ENCODE results near the gene B4GALT6. TPM values are rescaled to one million over a fixed set of nuclear protein-coding genes. Genes with fewer than 3 reads are reported as not detected.

The B4GALT6 gene
- total RNA-seq, 2 donors from 2014 or later: 3.4 to 5.6 TPM

- Histone ChIP-seq H3K27ac (no peak overlapping the region), H3K4me3 (no peak overlapping the region)
- TF ChIP-seq, protein P1, sequence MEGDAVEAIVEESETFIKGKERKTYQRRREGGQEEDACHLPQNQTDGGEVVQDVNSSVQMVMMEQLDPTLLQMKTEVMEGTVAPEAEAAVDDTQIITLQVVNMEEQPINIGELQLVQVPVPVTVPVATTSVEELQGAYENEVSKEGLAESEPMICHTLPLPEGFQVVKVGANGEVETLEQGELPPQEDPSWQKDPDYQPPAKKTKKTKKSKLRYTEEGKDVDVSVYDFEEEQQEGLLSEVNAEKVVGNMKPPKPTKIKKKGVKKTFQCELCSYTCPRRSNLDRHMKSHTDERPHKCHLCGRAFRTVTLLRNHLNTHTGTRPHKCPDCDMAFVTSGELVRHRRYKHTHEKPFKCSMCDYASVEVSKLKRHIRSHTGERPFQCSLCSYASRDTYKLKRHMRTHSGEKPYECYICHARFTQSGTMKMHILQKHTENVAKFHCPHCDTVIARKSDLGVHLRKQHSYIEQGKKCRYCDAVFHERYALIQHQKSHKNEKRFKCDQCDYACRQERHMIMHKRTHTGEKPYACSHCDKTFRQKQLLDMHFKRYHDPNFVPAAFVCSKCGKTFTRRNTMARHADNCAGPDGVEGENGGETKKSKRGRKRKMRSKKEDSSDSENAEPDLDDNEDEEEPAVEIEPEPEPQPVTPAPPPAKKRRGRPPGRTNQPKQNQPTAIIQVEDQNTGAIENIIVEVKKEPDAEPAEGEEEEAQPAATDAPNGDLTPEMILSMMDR (IDR thresholded peaks at IDR 0.05): no peak
These were observed 25.5 kb downstream of the B4GALT6 start for GRCh38 chr18:31658670-31659575.

GRCh38 chr18:31657823-31658669, 26.3 kb downstream of the B4GALT6 start:
- H3K4me3 ChIP-seq: no peak overlapping the region
- no peak overlapping the region for H3K27ac ChIP-seq
- TF ChIP-seq, protein P1 (IDR thresholded peaks at IDR 0.05): no peak

More at GRCh38 chr18:31658670-31659575, 25.5 kb downstream of the B4GALT6 start:
- no peak for DNase-seq (ENCODE audit: low spot score)
- H3K4me1 ChIP-seq: no peaks in the 10 kb centered on the region
- H3K27me3 ChIP-seq: no peaks in the 10 kb centered on the region
- no peaks in the 10 kb centered on the region for H3K9me3 ChIP-seq
- no peaks in the 10 kb centered on the region for H3K36me3 ChIP-seq

DNA sequence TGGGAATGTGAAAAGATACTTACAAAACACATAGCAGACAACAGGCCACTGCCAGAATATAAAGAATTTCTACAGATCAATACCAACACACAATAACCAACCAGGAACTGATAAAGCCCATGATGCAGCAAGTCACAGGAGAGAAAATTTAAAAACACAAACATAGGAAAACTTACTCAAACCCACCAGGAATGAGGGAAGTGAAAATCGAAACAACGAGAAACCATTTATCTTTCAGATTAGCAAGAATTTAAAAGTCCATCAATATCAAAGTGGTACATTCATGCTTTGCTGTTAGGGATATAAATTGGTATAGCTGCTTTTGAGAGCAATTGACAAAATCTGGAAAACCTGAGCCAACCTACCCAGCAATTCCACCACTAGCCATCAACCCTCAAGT, 27.6 kb downstream of the B4GALT6 start:
- Histone ChIP-seq H3K36me3 (no peaks in the 10 kb centered on the region), H3K9me3 (no peaks in the 10 kb centered on the region), H3K4me1 (no peaks in the 10 kb centered on the region), H3K27ac (no peak overlapping the region), H3K27me3 (no peaks in the 10 kb centered on the region), H3K4me3 (no peak overlapping the region)
- DNase-seq (ENCODE audit: low spot score): no peak
- TF ChIP-seq, protein P1 (IDR thresholded peaks at IDR 0.05): no peak

More at GRCh38 chr18:31657823-31658669, 26.3 kb downstream of the B4GALT6 start:
- Histone ChIP-seq H3K4me1 (no peaks in the 10 kb centered on the region), H3K9me3 (no peaks in the 10 kb centered on the region), H3K36me3 (no peaks in the 10 kb centered on the region), H3K27me3 (no peaks in the 10 kb centered on the region)
- DNase-seq (ENCODE audit: low spot score): no peak

GRCh38 chr18:31655354-31655753, 29.0 kb downstream of the B4GALT6 start:
- Histone ChIP-seq H3K9me3 (no peaks in the 10 kb centered on the region), H3K36me3 (no peaks in the 10 kb centered on the region), H3K27me3 (no peaks in the 10 kb centered on the region), H3K27ac (no peak overlapping the region), H3K4me1 (no peaks in the 10 kb centered on the region), H3K4me3 (no peak overlapping the region)
- no peak for DNase-seq (ENCODE audit: low spot score)
- TF ChIP-seq, protein P1 (IDR thresholded peaks at IDR 0.05): no peak

DNA sequence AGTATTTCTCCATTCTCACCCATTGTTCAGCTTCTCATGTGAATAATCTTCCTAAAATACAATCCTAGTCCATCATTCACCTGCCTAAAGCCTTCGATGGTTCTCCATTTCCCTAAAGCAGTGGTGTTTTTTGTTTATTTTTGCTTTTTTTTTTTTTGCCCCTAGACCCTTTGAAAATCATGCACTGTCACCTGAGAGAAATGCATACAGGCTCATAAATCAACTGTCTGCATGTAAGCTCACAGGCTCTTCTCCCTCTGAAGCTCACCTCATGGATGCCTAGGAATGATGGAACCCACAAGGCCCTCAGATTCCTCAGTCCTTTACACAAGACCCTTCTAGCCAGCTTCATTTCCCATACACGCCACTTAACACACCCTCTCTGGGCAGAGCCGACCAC, 31.5 kb downstream of the B4GALT6 start:
- Histone ChIP-seq H3K4me3 (no peak overlapping the region), H3K27me3 (no peaks in the 10 kb centered on the region), H3K27ac (no peak overlapping the region), H3K9me3 (no peaks in the 10 kb centered on the region), H3K4me1 (no peaks in the 10 kb centered on the region), H3K36me3 (no peaks in the 10 kb centered on the region)
- DNase-seq (ENCODE audit: low spot score): no peak
- TF ChIP-seq, protein P1 (IDR thresholded peaks at IDR 0.05): no peak

All from right atrium auricular region (tissue), 2 donors.